Central memory CD4-positive, alpha-beta T cell (primary cell): ENCODE measurements around the gene GNA14.

Source experiments
- DNase-seq: peaks from one replicate; pipeline ENCODE4 v3.0.0; 2022

GNA14 gene

GRCh38 chr9:77384406-77384805 lies 263.7 kb downstream of the GNA14 start:
- no peak for DNase-seq

- no peak for DNase-seq
Observed at GRCh38 chr9:77375956-77376532, 272.1 kb downstream of the GNA14 start.

GRCh38 chr9:77374266-77374665 lies 273.9 kb downstream of the GNA14 start:
- no peak for DNase-seq
